Ishikawa (cell line): ENCODE data around the gene MSANTD1.

Source experiments
- CEBPB ChIP-seq: IDR thresholded peaks from 2 replicates; pipeline ENCODE4 v1.6.1; 2012
- CREB1 ChIP-seq: IDR thresholded peaks from 2 replicates; pipeline ENCODE4 v1.6.1; 2012; ENCODE audit warnings: low read depth
- EGR1 ChIP-seq: IDR thresholded peaks from 2 replicates; pipeline ENCODE4 v1.6.1; 2012
- EP300 ChIP-seq: IDR thresholded peaks from 2 replicates; pipeline ENCODE4 v1.6.1; 2012; ENCODE audit warnings: borderline replicate concordance
- FOXM1 ChIP-seq: IDR thresholded peaks from 2 replicates; pipeline ENCODE4 v1.6.1; 2012; ENCODE audit warnings: low read depth, borderline replicate concordance
- NFIC ChIP-seq: IDR thresholded peaks from 2 replicates; pipeline ENCODE4 v1.6.1; 2012
- RAD21 ChIP-seq: IDR thresholded peaks from 2 replicates; pipeline ENCODE4 v1.6.1; 2012; ENCODE audit warnings: low read depth
- TAF1 ChIP-seq: IDR thresholded peaks from 2 replicates; pipeline ENCODE4 v1.6.1; 2012; ENCODE audit warnings: low read depth, mild to moderate bottlenecking
- TCF12 ChIP-seq: IDR thresholded peaks from 2 replicates; pipeline ENCODE4 v1.6.1; 2012; ENCODE audit warnings: low read depth
- TEAD4 ChIP-seq: IDR thresholded peaks from 2 replicates; pipeline ENCODE4 v1.6.1; 2012
- YY1 ChIP-seq: IDR thresholded peaks from 2 replicates; pipeline ENCODE4 v1.6.1; 2012; ENCODE audit warnings: low read depth
- ZBTB7A ChIP-seq: IDR thresholded peaks from 2 replicates; pipeline ENCODE4 v1.6.1; 2012; ENCODE audit warnings: low read depth
- TF ChIP-seq, protein P1 (sequence below): IDR thresholded peaks from 2 replicates; pipeline ENCODE4 v1.6.1; 2012
- TF ChIP-seq, protein P2 (sequence below): IDR thresholded peaks from 2 replicates; pipeline ENCODE4 v1.6.1; 2012
- TF ChIP-seq, protein P3 (sequence below): IDR thresholded peaks from 2 replicates; pipeline ENCODE4 v1.6.1; 2012; ENCODE audit warnings: low read depth, mild to moderate bottlenecking

Gene MSANTD1

DNA sequence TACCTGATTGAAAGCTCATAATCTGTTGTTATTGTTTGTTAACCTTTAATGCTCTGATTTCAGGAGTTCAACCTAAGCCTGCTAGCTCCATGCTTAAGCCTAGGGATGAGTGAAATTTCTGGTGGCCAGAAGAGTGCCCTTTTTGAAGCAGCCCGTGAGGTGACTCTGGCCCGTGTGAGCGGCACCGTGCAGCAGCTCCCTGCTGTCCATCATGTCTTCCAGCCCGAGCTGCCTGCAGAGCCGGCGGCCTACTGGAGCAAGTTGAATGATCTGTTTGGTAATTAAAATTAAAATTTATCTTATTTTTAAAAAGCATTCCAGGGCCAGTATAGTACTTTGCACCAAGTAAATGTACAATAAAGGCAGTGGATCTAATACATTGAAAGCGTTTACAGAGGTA lies 37.1 kb upstream of the MSANTD1 start:
- no peak for TF ChIP-seq TEAD4
- TF ChIP-seq, protein P1, sequence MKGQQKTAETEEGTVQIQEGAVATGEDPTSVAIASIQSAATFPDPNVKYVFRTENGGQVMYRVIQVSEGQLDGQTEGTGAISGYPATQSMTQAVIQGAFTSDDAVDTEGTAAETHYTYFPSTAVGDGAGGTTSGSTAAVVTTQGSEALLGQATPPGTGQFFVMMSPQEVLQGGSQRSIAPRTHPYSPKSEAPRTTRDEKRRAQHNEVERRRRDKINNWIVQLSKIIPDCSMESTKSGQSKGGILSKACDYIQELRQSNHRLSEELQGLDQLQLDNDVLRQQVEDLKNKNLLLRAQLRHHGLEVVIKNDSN: no peak
- TF ChIP-seq, protein P2, sequence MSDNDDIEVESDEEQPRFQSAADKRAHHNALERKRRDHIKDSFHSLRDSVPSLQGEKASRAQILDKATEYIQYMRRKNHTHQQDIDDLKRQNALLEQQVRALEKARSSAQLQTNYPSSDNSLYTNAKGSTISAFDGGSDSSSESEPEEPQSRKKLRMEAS: no peak
- TF ChIP-seq EP300: no peak
- no peak for TF ChIP-seq TCF12

DNA sequence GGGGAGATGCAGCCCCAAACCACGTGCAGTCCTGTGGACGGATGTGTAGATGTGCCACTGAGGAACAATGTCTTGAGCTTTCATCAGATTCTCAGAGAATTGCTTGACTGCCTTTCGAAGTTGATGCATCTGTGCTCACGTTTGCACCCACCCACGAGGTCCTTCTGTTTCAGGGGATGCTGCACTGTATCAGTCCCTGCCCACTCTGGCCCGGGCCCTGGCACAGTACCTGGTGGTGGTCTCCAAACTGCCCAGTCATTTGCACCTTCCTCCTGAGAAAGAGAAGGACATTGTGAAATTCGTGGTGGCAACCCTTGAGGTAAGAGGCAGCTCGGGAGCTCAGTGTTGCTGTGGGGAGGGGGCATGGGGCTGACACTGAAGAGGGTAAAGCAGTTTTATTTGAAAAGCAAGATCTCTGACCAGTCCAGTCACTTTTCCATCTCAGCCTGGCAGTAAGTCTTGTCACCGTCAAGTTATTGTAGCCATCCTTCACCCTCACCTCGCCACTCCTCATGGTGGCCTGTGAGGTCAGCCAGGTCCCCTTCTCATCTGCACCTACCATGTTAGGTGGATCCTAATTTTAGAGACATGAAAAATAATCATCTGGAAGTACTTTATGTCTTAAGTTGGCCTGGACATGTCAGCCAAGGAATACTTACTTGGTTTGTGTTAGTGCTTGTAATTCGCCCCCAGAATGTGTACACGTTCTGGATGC lies 36.4 kb upstream of the MSANTD1 start:
- TF ChIP-seq NFIC (no peak), TAF1 (no peak), TCF12 (no peak), ZBTB7A (no peak), EGR1 (no peak), CEBPB (no peak), RAD21 (no peak), FOXM1 (no peak), TEAD4 (no peak), CREB1 (no peak), EP300 (no peak), YY1 (no peak)
- TF ChIP-seq, protein P2: no peak
- TF ChIP-seq, protein P1: no peak
- TF ChIP-seq, protein P3, sequence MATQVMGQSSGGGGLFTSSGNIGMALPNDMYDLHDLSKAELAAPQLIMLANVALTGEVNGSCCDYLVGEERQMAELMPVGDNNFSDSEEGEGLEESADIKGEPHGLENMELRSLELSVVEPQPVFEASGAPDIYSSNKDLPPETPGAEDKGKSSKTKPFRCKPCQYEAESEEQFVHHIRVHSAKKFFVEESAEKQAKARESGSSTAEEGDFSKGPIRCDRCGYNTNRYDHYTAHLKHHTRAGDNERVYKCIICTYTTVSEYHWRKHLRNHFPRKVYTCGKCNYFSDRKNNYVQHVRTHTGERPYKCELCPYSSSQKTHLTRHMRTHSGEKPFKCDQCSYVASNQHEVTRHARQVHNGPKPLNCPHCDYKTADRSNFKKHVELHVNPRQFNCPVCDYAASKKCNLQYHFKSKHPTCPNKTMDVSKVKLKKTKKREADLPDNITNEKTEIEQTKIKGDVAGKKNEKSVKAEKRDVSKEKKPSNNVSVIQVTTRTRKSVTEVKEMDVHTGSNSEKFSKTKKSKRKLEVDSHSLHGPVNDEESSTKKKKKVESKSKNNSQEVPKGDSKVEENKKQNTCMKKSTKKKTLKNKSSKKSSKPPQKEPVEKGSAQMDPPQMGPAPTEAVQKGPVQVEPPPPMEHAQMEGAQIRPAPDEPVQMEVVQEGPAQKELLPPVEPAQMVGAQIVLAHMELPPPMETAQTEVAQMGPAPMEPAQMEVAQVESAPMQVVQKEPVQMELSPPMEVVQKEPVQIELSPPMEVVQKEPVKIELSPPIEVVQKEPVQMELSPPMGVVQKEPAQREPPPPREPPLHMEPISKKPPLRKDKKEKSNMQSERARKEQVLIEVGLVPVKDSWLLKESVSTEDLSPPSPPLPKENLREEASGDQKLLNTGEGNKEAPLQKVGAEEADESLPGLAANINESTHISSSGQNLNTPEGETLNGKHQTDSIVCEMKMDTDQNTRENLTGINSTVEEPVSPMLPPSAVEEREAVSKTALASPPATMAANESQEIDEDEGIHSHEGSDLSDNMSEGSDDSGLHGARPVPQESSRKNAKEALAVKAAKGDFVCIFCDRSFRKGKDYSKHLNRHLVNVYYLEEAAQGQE: no peak

DNA sequence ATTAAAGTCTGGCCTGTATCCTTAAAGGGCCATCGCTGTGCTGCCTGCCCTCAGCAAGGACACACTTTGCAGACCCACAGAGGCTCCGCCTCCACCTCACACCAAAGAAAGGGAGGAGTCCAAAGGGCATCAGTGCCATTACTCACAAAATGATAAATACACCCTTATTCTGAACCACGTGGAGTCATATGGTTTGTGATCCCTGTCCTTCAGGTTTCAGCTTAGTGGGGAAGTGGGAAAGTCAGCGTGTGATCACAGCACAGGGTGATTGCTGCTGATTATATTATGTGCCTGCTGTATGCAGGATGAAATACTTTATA lies 35.9 kb upstream of the MSANTD1 start:
- TF ChIP-seq YY1 (no peak), FOXM1 (no peak), EP300 (no peak), CEBPB (no peak), TCF12 (no peak), TAF1 (no peak), TEAD4 (no peak), CREB1 (no peak), NFIC (no peak), ZBTB7A (no peak), RAD21 (no peak), EGR1 (no peak)
- TF ChIP-seq, protein P1: no peak
- TF ChIP-seq, protein P3: no peak
- TF ChIP-seq, protein P2: no peak

DNA sequence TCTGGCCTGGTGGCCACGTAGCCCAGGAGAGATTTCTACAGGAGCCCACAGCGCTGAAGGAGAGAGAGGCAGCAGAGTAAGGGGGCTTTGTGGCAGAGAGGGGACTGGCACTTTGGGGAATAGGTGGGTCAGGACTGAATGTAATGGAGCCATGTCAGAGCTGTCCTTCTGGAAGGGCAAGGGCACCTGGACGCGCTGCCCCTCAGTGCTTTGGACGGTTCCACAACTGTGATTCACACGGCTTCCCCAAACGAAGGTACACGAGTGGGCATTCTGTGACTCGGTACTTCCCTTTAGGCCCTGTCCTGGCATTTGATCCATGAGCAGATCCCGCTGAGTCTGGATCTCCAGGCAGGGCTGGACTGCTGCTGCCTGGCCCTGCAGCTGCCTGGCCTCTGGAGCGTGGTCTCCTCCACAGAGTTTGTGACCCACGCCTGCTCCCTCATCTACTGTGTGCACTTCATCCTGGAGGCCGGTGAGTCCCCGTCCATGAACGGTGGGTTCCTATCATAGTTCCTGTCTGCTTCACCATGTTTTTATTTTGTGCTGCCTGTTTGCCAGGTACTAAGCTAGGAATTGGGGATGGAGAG lies 35.2 kb upstream of the MSANTD1 start:
- TF ChIP-seq ZBTB7A: no peak
- no peak for TF ChIP-seq NFIC
- no peak for TF ChIP-seq TAF1
- no peak for TF ChIP-seq RAD21
- no peak for TF ChIP-seq CREB1
- no peak for TF ChIP-seq TEAD4
- TF ChIP-seq, protein P3: no peak
- TF ChIP-seq, protein P2: no peak
